GM12865 (cell line): ENCODE results near the gene OR5A1.
A peak's percentile ranks its signal among the peaks of the same experiment; 100 is the strongest.

Experiments used
- DNase-seq: peaks from one replicate; pipeline ENCODE4 v3.0.0; 2010; ENCODE audit warnings: low read depth
- H3K4me3 ChIP-seq: 2 replicates; pipeline ENCODE4 v1.5.1; 2011; ENCODE audit warnings: mild to moderate bottlenecking, low read depth, low read length, control low read depth
- TF ChIP-seq, protein P1 (sequence below): IDR thresholded peaks from 2 replicates; pipeline ENCODE4 v1.5.1; 2011; ENCODE audit warnings: low read length, control low read depth, low read depth, inconsistent platforms; ENCODE audit not compliant: insufficient read depth; ENCODE audit errors: missing control alignments

OR5A1 gene

DNA sequence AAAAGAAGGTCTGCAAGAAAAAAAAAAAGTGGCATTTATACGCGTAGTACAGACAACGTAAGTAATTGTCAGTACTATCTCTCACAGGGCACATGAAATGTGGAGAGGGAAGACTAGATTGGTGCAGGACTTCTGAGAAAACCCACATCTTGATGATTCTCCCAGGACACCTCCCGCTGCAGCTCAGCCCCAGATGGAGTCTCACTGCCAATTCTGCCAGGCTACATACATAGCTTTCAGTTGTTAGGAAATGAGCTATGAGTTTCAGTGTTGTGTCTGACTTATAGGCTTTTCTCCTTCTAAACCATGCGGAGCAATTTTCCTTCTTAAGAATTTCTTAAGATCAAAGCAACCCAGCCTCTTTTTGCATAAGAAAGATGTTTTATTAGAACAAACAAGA, 19.7 kb upstream of the OR5A1 start:
- TF ChIP-seq, protein P1, sequence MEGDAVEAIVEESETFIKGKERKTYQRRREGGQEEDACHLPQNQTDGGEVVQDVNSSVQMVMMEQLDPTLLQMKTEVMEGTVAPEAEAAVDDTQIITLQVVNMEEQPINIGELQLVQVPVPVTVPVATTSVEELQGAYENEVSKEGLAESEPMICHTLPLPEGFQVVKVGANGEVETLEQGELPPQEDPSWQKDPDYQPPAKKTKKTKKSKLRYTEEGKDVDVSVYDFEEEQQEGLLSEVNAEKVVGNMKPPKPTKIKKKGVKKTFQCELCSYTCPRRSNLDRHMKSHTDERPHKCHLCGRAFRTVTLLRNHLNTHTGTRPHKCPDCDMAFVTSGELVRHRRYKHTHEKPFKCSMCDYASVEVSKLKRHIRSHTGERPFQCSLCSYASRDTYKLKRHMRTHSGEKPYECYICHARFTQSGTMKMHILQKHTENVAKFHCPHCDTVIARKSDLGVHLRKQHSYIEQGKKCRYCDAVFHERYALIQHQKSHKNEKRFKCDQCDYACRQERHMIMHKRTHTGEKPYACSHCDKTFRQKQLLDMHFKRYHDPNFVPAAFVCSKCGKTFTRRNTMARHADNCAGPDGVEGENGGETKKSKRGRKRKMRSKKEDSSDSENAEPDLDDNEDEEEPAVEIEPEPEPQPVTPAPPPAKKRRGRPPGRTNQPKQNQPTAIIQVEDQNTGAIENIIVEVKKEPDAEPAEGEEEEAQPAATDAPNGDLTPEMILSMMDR = no peak
- no peak overlapping the region for H3K4me3 ChIP-seq
- DNase-seq = no peak

DNA sequence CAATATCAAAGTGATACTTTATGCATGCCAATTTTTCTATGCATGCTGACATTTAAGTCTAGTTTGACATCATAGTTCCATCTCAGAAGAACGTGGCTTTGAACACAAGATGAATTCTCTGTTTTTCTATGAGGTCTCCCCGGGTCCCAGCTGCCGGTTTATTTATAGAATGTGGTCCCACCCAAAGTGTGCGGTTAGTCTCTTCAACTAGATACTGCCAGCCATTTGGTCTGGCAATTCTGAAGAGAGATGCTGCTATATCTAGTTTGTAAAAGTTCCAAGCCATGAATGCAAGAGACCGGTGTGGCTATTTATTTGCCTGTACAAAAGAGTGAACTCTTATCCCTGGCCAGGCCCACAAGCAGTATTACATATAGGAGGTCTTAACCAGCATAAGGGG, 19.2 kb upstream of the OR5A1 start:
- TF ChIP-seq, protein P1 = no peak
- DNase-seq = peak; percentile 35
- H3K4me3 ChIP-seq = no peak overlapping the region

DNA sequence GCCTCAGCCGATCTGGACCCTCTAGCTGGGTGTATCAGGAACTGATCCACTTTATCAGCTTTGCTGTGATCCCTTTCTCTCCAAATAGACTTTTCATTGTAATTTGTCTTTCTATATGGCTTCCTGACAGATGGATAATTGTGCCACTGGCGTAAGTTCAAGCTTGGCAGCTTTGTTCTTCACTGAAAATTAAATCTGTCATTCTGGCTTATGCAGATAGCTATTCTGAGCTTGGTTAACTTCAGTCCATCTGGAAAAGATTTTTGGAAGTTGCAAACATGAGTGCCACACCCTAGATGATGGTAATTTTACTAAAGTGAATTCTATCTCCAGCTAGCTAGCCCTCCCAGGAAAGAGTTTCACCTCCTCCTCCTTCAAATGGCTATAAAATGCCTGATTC, 18.1 kb upstream of the OR5A1 start:
- no peak for DNase-seq
- TF ChIP-seq, protein P1 = no peak
- no peak overlapping the region for H3K4me3 ChIP-seq

DNA sequence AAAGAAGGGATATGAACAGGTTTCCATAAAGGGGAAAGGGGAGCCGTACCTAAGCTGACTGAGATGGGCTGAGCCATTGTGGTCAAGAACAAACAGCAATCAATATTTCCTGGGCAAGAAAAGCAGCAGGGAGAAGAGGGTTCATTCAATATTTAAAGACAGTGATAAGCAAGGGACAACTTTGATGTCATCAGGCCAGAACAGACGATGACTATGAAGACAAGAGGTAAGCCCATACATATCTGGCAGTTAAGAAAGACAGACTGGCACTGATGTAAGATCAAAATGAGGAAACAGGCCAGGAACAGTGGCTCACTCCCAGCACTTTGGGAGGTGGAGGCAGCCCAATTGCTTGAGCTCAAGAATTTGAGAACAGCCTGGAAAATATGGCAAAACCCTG, 12.4 kb upstream of the OR5A1 start:
- no peak overlapping the region for H3K4me3 ChIP-seq
- TF ChIP-seq, protein P1 = no peak
- DNase-seq = no peak

DNA sequence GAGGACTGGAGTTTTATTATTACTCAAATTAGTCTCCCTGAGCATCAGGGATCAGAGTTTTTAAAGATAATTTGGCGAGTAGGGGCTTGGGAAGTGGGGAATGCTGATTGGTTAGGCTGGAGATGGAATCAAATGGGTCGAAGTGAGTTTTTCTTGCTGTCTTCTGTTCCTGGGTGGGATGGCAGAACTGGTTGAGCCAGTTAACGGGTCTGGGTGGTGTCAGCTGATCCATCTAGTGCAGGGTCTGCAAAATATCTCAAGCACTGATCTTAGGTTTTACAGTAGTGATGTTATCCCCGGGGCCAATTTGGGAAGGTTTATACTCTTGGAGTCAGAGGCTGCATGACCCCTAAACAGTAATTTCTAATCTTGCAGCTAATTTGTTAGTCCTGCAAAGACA, 11.1 kb upstream of the OR5A1 start:
- no peak overlapping the region for H3K4me3 ChIP-seq
- TF ChIP-seq, protein P1 = no peak
- DNase-seq = no peak

DNA sequence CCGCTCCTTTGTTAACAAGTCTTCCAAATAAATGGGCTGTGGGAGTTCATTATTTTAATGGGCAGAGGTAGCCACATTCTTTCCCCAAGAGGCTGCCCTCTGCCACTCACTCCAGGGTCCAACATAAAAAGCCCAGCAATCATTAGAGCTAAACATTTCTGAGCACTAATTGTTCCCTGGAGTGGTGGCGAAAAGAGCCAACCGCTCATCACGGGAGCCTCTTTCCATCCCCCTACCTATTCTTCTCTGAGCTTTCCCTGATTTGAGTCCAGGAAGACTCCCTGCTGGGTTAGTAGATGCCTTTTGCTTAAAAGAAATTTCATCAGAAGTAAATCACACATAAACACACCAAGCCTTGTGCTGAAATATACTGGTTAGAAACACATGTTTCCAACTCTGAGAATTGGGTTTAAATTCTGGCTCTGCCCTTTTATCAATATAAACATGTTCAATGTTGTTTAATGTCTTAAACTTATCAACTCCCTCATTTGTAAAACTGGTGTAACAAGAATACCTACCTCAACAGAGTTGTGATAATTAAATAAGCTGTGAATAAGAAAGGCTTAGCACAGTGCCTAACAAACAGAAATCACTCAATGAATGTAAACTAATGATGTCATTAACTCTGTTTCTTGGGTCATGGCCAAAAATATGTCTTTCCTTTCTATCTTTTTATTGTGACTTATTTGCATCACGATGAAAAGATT, 9.8 kb upstream of the OR5A1 start, which contains the start of gene OR5A2:
OR5A2 (minus strand) TSS at position 53 of the 707 bp plus-strand sequence. CDS start 3,460 bp downstream, outside the sequence.
- no peak within 1 kb of the TSS for H3K4me3 ChIP-seq
- TF ChIP-seq, protein P1 = no peak
- DNase-seq = no peak

DNA sequence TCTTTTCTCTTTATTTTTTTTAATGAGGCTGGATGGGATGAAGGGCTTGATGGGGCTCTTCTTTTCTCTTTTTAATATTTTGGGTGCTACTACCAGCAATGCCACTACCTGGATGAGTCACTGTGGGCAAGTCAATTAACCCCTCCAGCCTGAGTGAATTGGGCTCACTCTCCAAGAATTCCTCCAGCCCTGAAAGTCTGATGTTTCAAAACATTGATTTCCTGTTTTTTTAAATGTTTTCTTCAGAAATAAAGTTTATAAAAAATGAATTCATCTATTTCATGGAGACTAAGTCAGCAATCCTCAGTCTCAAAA, 9.2 kb upstream of the OR5A1 start:
- no peak overlapping the region for H3K4me3 ChIP-seq
- no peak for DNase-seq
- TF ChIP-seq, protein P1 = no peak
